ENCODE data around the gene MTURN.

DNA sequence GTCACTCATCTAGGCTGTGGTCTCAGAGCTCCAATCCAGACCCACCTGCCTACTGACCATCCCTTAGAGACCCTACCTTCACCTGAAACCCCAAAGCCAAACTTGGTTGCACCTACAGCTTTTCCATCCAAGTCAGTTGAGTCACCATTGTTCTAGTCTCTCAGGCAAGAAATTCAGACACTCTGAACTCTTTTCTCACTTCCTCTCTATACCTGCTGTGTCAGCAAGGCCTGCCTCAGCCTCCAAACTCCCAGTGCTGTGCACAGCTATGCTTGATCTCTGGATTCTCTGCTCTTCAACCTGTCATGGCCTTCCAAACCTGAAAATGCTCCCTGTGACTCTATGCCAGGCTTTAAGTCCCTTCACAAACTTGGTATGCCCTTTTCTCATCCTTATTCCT, 47.4 kb upstream of the MTURN start:
- TF ChIP-seq, protein P1, sequence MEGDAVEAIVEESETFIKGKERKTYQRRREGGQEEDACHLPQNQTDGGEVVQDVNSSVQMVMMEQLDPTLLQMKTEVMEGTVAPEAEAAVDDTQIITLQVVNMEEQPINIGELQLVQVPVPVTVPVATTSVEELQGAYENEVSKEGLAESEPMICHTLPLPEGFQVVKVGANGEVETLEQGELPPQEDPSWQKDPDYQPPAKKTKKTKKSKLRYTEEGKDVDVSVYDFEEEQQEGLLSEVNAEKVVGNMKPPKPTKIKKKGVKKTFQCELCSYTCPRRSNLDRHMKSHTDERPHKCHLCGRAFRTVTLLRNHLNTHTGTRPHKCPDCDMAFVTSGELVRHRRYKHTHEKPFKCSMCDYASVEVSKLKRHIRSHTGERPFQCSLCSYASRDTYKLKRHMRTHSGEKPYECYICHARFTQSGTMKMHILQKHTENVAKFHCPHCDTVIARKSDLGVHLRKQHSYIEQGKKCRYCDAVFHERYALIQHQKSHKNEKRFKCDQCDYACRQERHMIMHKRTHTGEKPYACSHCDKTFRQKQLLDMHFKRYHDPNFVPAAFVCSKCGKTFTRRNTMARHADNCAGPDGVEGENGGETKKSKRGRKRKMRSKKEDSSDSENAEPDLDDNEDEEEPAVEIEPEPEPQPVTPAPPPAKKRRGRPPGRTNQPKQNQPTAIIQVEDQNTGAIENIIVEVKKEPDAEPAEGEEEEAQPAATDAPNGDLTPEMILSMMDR (IDR thresholded peaks at IDR 0.05; ENCODE audit: low read length), result no peak
- TF ChIP-seq EZH2 (IDR thresholded peaks at IDR 0.05; ENCODE audit: borderline replicate concordance, low read length), result no peak

All from OCI-LY1 (cell line).